Upper lobe of left lung (tissue), 4 donors: ENCODE measurements around the gene GRK2.

Experiments used
- CTCF ChIP-seq, 6 experiments: fragments of 450-650 bp in 4 of 6; fragments of 200-600 bp in 2 of 6; sonication (generic) in 2 of 6; IDR thresholded peaks; one replicate each; pipeline ENCODE4 v1.5.1; 2016 to 2019; ENCODE audit warnings: antibody characterized with exemption in 6 of 6
- POLR2A ChIP-seq, 4 donors: fragments of 450-650 bp; IDR thresholded peaks; one replicate each; pipeline ENCODE4 v1.5.1; 2016 to 2017; ENCODE audit warnings: antibody characterized with exemption in 4 of 4, mild to moderate bottlenecking in 2 of 4
- POLR2AphosphoS5 ChIP-seq, 2 donors: sonication (generic); formaldehyde crosslinking; IDR thresholded peaks; one replicate each; pipeline ENCODE4 v1.5.1; 2017; ENCODE audit warnings: antibody characterized with exemption in 2 of 2

GRCh38 chr11:67279589-67280340 lies 13.5 kb downstream of the GRK2 start:
- TF ChIP-seq POLR2A (IDR thresholded peaks at IDR 0.05), result no peak
- TF ChIP-seq CTCF (IDR thresholded peaks at IDR 0.05), result no peak
- no peak for TF ChIP-seq POLR2AphosphoS5 (IDR thresholded peaks at IDR 0.05)
